NCI-H748 (cell line): ENCODE measurements around the gene BET1.

Source experiments
- DNase-seq: peaks from one replicate; lab custom pipeline; 2025; ENCODE audit not compliant: unreplicated experiment; lab: John Stamatoyannopoulos, UW

Gene BET1

GRCh38 chr7:93958651-93959050, 45.5 kb downstream of the BET1 start:
- no peak for DNase-seq

GRCh38 chr7:93958216-93958615, 45.9 kb downstream of the BET1 start:
- DNase-seq: no peak

GRCh38 chr7:93957767-93958166, 46.4 kb downstream of the BET1 start:
- no peak for DNase-seq

- no peak for DNase-seq
These were observed 48.9 kb downstream of the BET1 start for GRCh38 chr7:93955304-93955703.

GRCh38 chr7:93949423-93949822, 54.7 kb downstream of the BET1 start:
- DNase-seq: no peak

- DNase-seq: no peak
These were observed 55.3 kb downstream of the BET1 start for GRCh38 chr7:93948873-93949272.

- no peak for DNase-seq
These were observed 56.0 kb downstream of the BET1 start for GRCh38 chr7:93948106-93948505.

GRCh38 chr7:93945756-93946535, 58.2 kb downstream of the BET1 start:
- DNase-seq: no peak

GRCh38 chr7:93945083-93945482, 59.1 kb downstream of the BET1 start:
- no peak for DNase-seq

- no peak for DNase-seq
These were observed 59.5 kb downstream of the BET1 start for GRCh38 chr7:93944673-93945072.

GRCh38 chr7:93943816-93944540, 60.2 kb downstream of the BET1 start:
- no peak for DNase-seq
